GM12864 (cell line): ENCODE data around the gene TRIP10.
"Not testable (repeated sequence)": the region's sequence is repeated elsewhere in the genome, so short reads cannot be mapped to it uniquely, and the experiment has no call there.

ENCODE experiments used
- DNase-seq: peaks from one replicate; pipeline ENCODE4 v3.0.0-alpha.2; 2011; ENCODE audit warnings: low read depth
- H3K4me3 ChIP-seq: 2 replicates; pipeline ENCODE4 v1.5.1; 2011; ENCODE audit warnings: mild to moderate bottlenecking, low read depth, low read length, control low read depth
- CTCF ChIP-seq: IDR thresholded peaks from 2 replicates; pipeline ENCODE4 v1.5.1; 2011; ENCODE audit warnings: low read depth, mild to moderate bottlenecking, moderate library complexity, low read length, control low read depth, inconsistent platforms; ENCODE audit errors: missing control alignments

Gene TRIP10

GRCh38 chr19:6752256-6753177 is 13.0 kb downstream of the TRIP10 start:
- DNase-seq: no peak
- no peak overlapping the region; the same call in 1 of the 2 replicates for H3K4me3 ChIP-seq
- no peak for TF ChIP-seq CTCF

GRCh38 chr19:6753178-6754031 is 13.9 kb downstream of the TRIP10 start:
- TF ChIP-seq CTCF: peak; percentile 59
- DNase-seq: peak; percentile 65
- peak overlapping the region; percentile 34 for H3K4me3 ChIP-seq

- no peak for TF ChIP-seq CTCF
- no peak overlapping the region for H3K4me3 ChIP-seq
- no peak for DNase-seq
These were observed 14.7 kb downstream of the TRIP10 start for GRCh38 chr19:6754136-6754535.

- no peak overlapping the region for H3K4me3 ChIP-seq
- no peak for TF ChIP-seq CTCF
- DNase-seq: no peak
These were observed 15.4 kb downstream of the TRIP10 start for GRCh38 chr19:6754653-6755463.

GRCh38 chr19:6760606-6761005 is 21.1 kb downstream of the TRIP10 start:
- H3K4me3 ChIP-seq: no peak overlapping the region
- DNase-seq: no peak
- no peak for TF ChIP-seq CTCF

- DNase-seq: no peak
- TF ChIP-seq CTCF: no peak
- H3K4me3 ChIP-seq: no peak overlapping the region
These were observed 21.7 kb downstream of the TRIP10 start for GRCh38 chr19:6761053-6761676.

GRCh38 chr19:6762253-6762797 is 22.8 kb downstream of the TRIP10 start:
- H3K4me3 ChIP-seq, DNase-seq: not testable (repeated sequence)
